ENCODE measurements around the gene NCOR2. TPM values are rescaled to one million over a fixed set of nuclear protein-coding genes. Genes with fewer than 3 reads are reported as not detected.

The NCOR2 gene
- total and polyA plus RNA-seq, 2 donors (not counting 3 experiments of a cell fraction or from before 2014, with no cell fraction given), result 26.5 to 241 TPM

GRCh38 chr12:124564971-124565491, 2.4 kb downstream of the NCOR2 start:
- ChIA-PET POLR2A (interaction anchor here (0.5 kb wide), 1 partner anchor 159 kb away, joined by 3 read pairs; no protein-coding TSS in a partner anchor), CTCF (interaction anchor here (0.6 to 3.6 kb wide), 3 partner anchors 10 to 90 kb away, joined by 3 to 9 read pairs (median 4); no protein-coding TSS in a partner anchor)
- Histone ChIP-seq H3K9me1 (replicated peaks; ENCODE audit: control insufficient read depth, extremely low read depth, insufficient read depth, low read length) (no peaks in the 10 kb centered on the region), H2AFZ (ENCODE audit: low read depth, low read length) (no peak overlapping the region), H3K27ac (ENCODE audit: insufficient read depth, low read depth, low read length) (no peak overlapping the region), H3K9me3 (replicated peaks; ENCODE audit: control insufficient read depth, insufficient read depth, low read length) (no peaks in the 10 kb centered on the region), H3K4me2 (ENCODE audit: insufficient read depth, low read length) (no peak overlapping the region), H3K9ac (replicated peaks; ENCODE audit: extremely low read depth, insufficient read depth, low read length) (no peak overlapping the region), H3K27me3 (ENCODE audit: control insufficient read depth in 2 of 2, insufficient read depth in 2 of 2, low read length in 2 of 2) (no peaks in the 10 kb centered on the region), H4K20me1 (replicated peaks; ENCODE audit: control insufficient read depth, extremely low read depth, insufficient read depth, low read length) (peaks cover 4% of the 10 kb centered on the region), H3K4me3 (replicated peaks in 1 of 3; ENCODE audit: insufficient read depth in 1 of 3, low read depth in 1 of 3, low read length in 3 of 3) (no peak overlapping the region), H3K4me1 (ENCODE audit: control insufficient read depth, extremely low read depth, insufficient read depth, low read length) (peaks cover 10% of the 10 kb centered on the region), H3K36me3 (ENCODE audit: control insufficient read depth in 2 of 2, extremely low read depth in 1 of 2, insufficient read depth in 2 of 2, low read length in 2 of 2) (no peaks in the 10 kb centered on the region), H3K79me2 (ENCODE audit: control insufficient read depth, insufficient read depth, low read length) (peaks cover 68% of the 10 kb centered on the region)
- dilution Hi-C loops (cut with MboI; ENCODE audit: extremely low pct_ligation_motif_present, low sequenced_read_pairs), result loop anchor here (25.0 kb wide), 1 partner anchor 122 kb away; no protein-coding TSS in a partner anchor
- no peak for DNase-seq (ENCODE audit: low read depth, low spot score)
- intact Hi-C loops (cut with micrococcal nuclease), result loop anchor here (5.0 kb wide), 2 partner anchors 182 to 362 kb away; no protein-coding TSS in a partner anchor
- TF ChIP-seq POLR2AphosphoS5 (IDR thresholded peaks at IDR 0.05; ENCODE audit: insufficient read depth, low read depth, low read length), result no peak
- TF ChIP-seq MYC (IDR thresholded peaks at IDR 0.05; ENCODE audit: low read depth, low read length), result no peak
- no peak for TF ChIP-seq GATA2 (IDR thresholded peaks at IDR 0.05; ENCODE audit: insufficient read depth, insufficient read length, low read depth, low read length)
- no peak for TF ChIP-seq MAX (IDR thresholded peaks at IDR 0.05; ENCODE audit: insufficient read depth, insufficient read length)
- BruUV-seq (replicated peaks), result no TSS peak
- FAIRE-seq, result no peak

GRCh38 chr12:124564232-124564958, 3.0 kb downstream of the NCOR2 start:
- H3K9me1 ChIP-seq (replicated peaks; ENCODE audit: control insufficient read depth, extremely low read depth, insufficient read depth, low read length), result no peaks in the 10 kb centered on the region
- TF ChIP-seq GATA2 (IDR thresholded peaks at IDR 0.05; ENCODE audit: insufficient read depth, insufficient read length, low read depth, low read length), result no peak
- no peak for TF ChIP-seq CTCF (IDR thresholded peaks at IDR 0.05; ENCODE audit: extremely low read depth in 1 of 2, insufficient read depth in 1 of 2, low read depth in 1 of 2, low read length in 2 of 2)
- no peak for TF ChIP-seq FOS (IDR thresholded peaks at IDR 0.05; ENCODE audit: borderline replicate concordance, insufficient read depth, low read length)
- TF ChIP-seq POLR2AphosphoS5 (IDR thresholded peaks at IDR 0.05; ENCODE audit: insufficient read depth, low read depth, low read length), result no peak
- TF ChIP-seq POLR2A (IDR thresholded peaks at IDR 0.05; ENCODE audit: low read depth, low read length), result no peak
- TF ChIP-seq JUN (IDR thresholded peaks at IDR 0.05; ENCODE audit: borderline replicate concordance, insufficient read depth, insufficient read length, low read depth), result no peak
- TF ChIP-seq MAX (IDR thresholded peaks at IDR 0.05; ENCODE audit: insufficient read depth, insufficient read length), result no peak
- dilution Hi-C loops (cut with MboI; ENCODE audit: extremely low pct_ligation_motif_present, low sequenced_read_pairs) (loop anchor here (25.0 kb wide), 1 partner anchor 123 kb away; no protein-coding TSS in a partner anchor), intact Hi-C loops (cut with micrococcal nuclease) (no loop called here)
- peaks cover 10% of the 10 kb centered on the region for H3K4me1 ChIP-seq (ENCODE audit: control insufficient read depth, extremely low read depth, insufficient read depth, low read length)
- H3K4me3 ChIP-seq (replicated peaks in 1 of 3; ENCODE audit: insufficient read depth in 1 of 3, low read depth in 1 of 3, low read length in 3 of 3), result no peak overlapping the region
- H3K79me2 ChIP-seq (ENCODE audit: control insufficient read depth, insufficient read depth, low read length), result peaks cover 75% of the 10 kb centered on the region
- no peak for DNase-seq (ENCODE audit: low read depth, low spot score)
- H2AFZ ChIP-seq (ENCODE audit: low read depth, low read length), result no peak overlapping the region
- no peak overlapping the region for H3K4me2 ChIP-seq (ENCODE audit: insufficient read depth, low read length)
- ChIA-PET CTCF (interaction anchor here (1.3 to 3.6 kb wide), 3 partner anchors 10 to 184 kb away, joined by 3 to 9 read pairs (median 4); no protein-coding TSS in a partner anchor), POLR2A (interaction anchor here (1.1 kb wide), 1 partner anchor 58 kb away, joined by 3 read pairs; no protein-coding TSS in a partner anchor)
- H4K20me1 ChIP-seq (replicated peaks; ENCODE audit: control insufficient read depth, extremely low read depth, insufficient read depth, low read length), result peaks cover 4% of the 10 kb centered on the region
- H3K27me3 ChIP-seq (ENCODE audit: control insufficient read depth in 2 of 2, insufficient read depth in 2 of 2, low read length in 2 of 2), result no peaks in the 10 kb centered on the region
- no peak for FAIRE-seq
- BruUV-seq (replicated peaks), result no TSS peak
- H3K36me3 ChIP-seq (ENCODE audit: control insufficient read depth in 2 of 2, extremely low read depth in 1 of 2, insufficient read depth in 2 of 2, low read length in 2 of 2), result no peaks in the 10 kb centered on the region
- no peak overlapping the region for H3K9ac ChIP-seq (replicated peaks; ENCODE audit: extremely low read depth, insufficient read depth, low read length)
- H3K27ac ChIP-seq (ENCODE audit: insufficient read depth, low read depth, low read length), result no peak overlapping the region
- H3K9me3 ChIP-seq (replicated peaks; ENCODE audit: control insufficient read depth, insufficient read depth, low read length), result no peaks in the 10 kb centered on the region
